ENCODE results near the gene ZKSCAN5. TPM values are rescaled to one million over a fixed set of nuclear protein-coding genes. Genes with fewer than 3 reads are reported as not detected.
"Not testable (repeated sequence)": the region's sequence is repeated elsewhere in the genome, so short reads cannot be mapped to it uniquely, and the experiment has no call there.

ZKSCAN5 gene
- total RNA-seq, 4 donors from 2014 or later, result 9.6 to 11.2 (median 10.5) TPM

GRCh38 chr7:99543081-99543671 is 38.7 kb downstream of the ZKSCAN5 start:
- peaks cover 0 to 41% (median 24%) of the 10 kb centered on the region in 4 donors for H3K9me3 ChIP-seq
- intact Hi-C loops (cut with DNase I), result no loop called here
- H3K4me3 ChIP-seq, result no peak overlapping the region
- no peaks in the 10 kb centered on the region for H3K4me1 ChIP-seq
- H3K27ac ChIP-seq (replicated peaks in 1 of 4), result no peak overlapping the region
- no peak for DNase-seq (ENCODE audit: extremely low spot score)
- TF ChIP-seq CTCF (IDR thresholded peaks at IDR 0.05) (no peak), EP300 (IDR thresholded peaks at IDR 0.05) (no peak), POLR2A (IDR thresholded peaks at IDR 0.05; ENCODE audit: low read depth) (no peak), POLR2AphosphoS5 (IDR thresholded peaks at IDR 0.05) (no peak)
- no peaks in the 10 kb centered on the region for H3K27me3 ChIP-seq
- WGBS, result 91% methylated on average over 28 of the region's 34 CpGs
- peaks cover 10 to 22% (median 17%) of the 10 kb centered on the region in 4 donors for H3K36me3 ChIP-seq

GRCh38 chr7:99543916-99544315 is 39.5 kb downstream of the ZKSCAN5 start:
- H3K4me3 ChIP-seq, result no peak overlapping the region
- H3K27ac ChIP-seq (replicated peaks in 1 of 4), result no peak overlapping the region
- H3K9me3 ChIP-seq, result peaks cover 0 to 39% (median 24%) of the 10 kb centered on the region in 4 donors
- no peaks in the 10 kb centered on the region for H3K4me1 ChIP-seq
- 90% methylated on average over 6 of the region's 6 CpGs for WGBS
- no peaks in the 10 kb centered on the region for H3K27me3 ChIP-seq
- intact Hi-C loops (cut with DNase I), result no loop called here
- DNase-seq (ENCODE audit: extremely low spot score), result no peak
- TF ChIP-seq POLR2AphosphoS5 (IDR thresholded peaks at IDR 0.05) (no peak), EP300 (IDR thresholded peaks at IDR 0.05) (no peak), CTCF (IDR thresholded peaks at IDR 0.05) (no peak), POLR2A (IDR thresholded peaks at IDR 0.05; ENCODE audit: low read depth) (no peak)
- peaks cover 12 to 27% (median 20%) of the 10 kb centered on the region in 4 donors for H3K36me3 ChIP-seq

- 95% methylated on average over 5 of the region's 5 CpGs for WGBS
- intact Hi-C loops (cut with DNase I); H3K4me1 ChIP-seq; H3K27me3 ChIP-seq; H3K4me3 ChIP-seq; DNase-seq (ENCODE audit: extremely low spot score); H3K27ac ChIP-seq (replicated peaks in 1 of 4): not testable (repeated sequence)
- Histone ChIP-seq H3K36me3 (peaks cover 12 to 31% (median 20%) of the 10 kb centered on the region in 4 donors), H3K9me3 (peaks cover 0 to 27% (median 17%) of the 10 kb centered on the region in 4 donors)
Measured at GRCh38 chr7:99545308-99545707, 40.8 kb downstream of the ZKSCAN5 start.

- intact Hi-C loops (cut with DNase I); H3K4me3 ChIP-seq; H3K9me3 ChIP-seq; H3K27me3 ChIP-seq; H3K27ac ChIP-seq (replicated peaks in 1 of 4); DNase-seq (ENCODE audit: extremely low spot score): not testable (repeated sequence)
- WGBS, result 100% methylated on average over 1 of the region's 2 CpGs
- Histone ChIP-seq H3K36me3 (peaks cover 12 to 38% (median 15%) of the 10 kb centered on the region in 4 donors), H3K4me1 (peaks cover 14 to 25% (median 19%) of the 10 kb centered on the region in 4 donors)
Measured at GRCh38 chr7:99549545-99549944, 45.1 kb downstream of the ZKSCAN5 start.

- H3K9me3 ChIP-seq, result no peaks in the 10 kb centered on the region
- WGBS, result 13% methylated on average over 6 of the region's 15 CpGs
- no peak for DNase-seq (ENCODE audit: extremely low spot score)
- H3K4me3 ChIP-seq, result peak overlapping the region; percentile 78 to 97 (median 86)
- TF ChIP-seq EP300 (IDR thresholded peaks at IDR 0.05) (no peak), CTCF (IDR thresholded peaks at IDR 0.05) (no peak), POLR2AphosphoS5 (IDR thresholded peaks at IDR 0.05) (no peak), POLR2A (IDR thresholded peaks at IDR 0.05; ENCODE audit: low read depth) (no peak)
- intact Hi-C loops (cut with DNase I), result loop anchor here (5.0 kb wide), 1 partner anchor 49 kb away; the partner anchor contains the start of genes ZKSCAN5 and ZNF394
- peaks cover 14 to 33% (median 20%) of the 10 kb centered on the region in 4 donors for H3K4me1 ChIP-seq
- peaks cover 15 to 54% (median 19%) of the 10 kb centered on the region in 4 donors for H3K36me3 ChIP-seq
- H3K27ac ChIP-seq (replicated peaks in 1 of 4), result peak overlapping the region; percentile 87 to 89 (median 88)
- H3K27me3 ChIP-seq, result no peaks in the 10 kb centered on the region
Measured at GRCh38 chr7:99551334-99551733, 46.9 kb downstream of the ZKSCAN5 start.

All from esophagus muscularis mucosa (tissue), 4 donors.